H1 (cell line): ENCODE results near the gene ACVR1. TPM values are rescaled to one million over a fixed set of nuclear protein-coding genes. Genes with fewer than 3 reads are reported as not detected.

Experiments used
- CTCF ChIA-PET: fragments of 300-600 bp; sonication (Branson Sonifier 250); formaldehyde crosslinking; loops from one replicate; lab custom pipeline; 2021; ENCODE audit not compliant: partially characterized antibody; lab: Charles Lee
- POLR2A ChIA-PET: fragments of 300-600 bp; sonication (Branson Sonifier 250); formaldehyde crosslinking; loops from one replicate; lab custom pipeline; 2021; ENCODE audit warnings: inconsistent platforms; ENCODE audit not compliant: partially characterized antibody; lab: Charles Lee
- DNase-seq, 2 experiments: peaks; one replicate each; pipeline versions ENCODE4 v3.0.0 to v3.0.0-alpha.2; 2010 to 2022; ENCODE audit warnings: low spot score in 2 of 2, low read depth in 1 of 2, mixed read lengths in 1 of 2
- FAIRE-seq: peaks from 2 replicates; lab custom pipeline; 2011; peaks lifted over from hg19 to GRCh38; lab: Jason Lieb, UNC
- H2AFZ ChIP-seq: 2 replicates; pipeline ENCODE4 v1.8.1; 2012; ENCODE audit warnings: low read length, inconsistent platforms
- H2AK5ac ChIP-seq: 2 replicates; pipeline ENCODE4 v1.6.1; 2013; ENCODE audit warnings: low read depth, low read length
- H2BK120ac ChIP-seq: replicated peaks from 2 replicates; pipeline ENCODE3; 2013; ENCODE audit warnings: low read depth, low read length, inconsistent platforms
- H2BK12ac ChIP-seq: 2 replicates; pipeline ENCODE4 v1.6.1; 2013; ENCODE audit warnings: low read depth, low read length
- H2BK15ac ChIP-seq: 2 replicates; pipeline ENCODE4 v1.6.1; 2013; ENCODE audit warnings: low read length
- H2BK20ac ChIP-seq: 2 replicates; pipeline ENCODE4 v1.6.1; 2013; ENCODE audit warnings: low read length
- H2BK5ac ChIP-seq: 2 replicates; pipeline ENCODE4 v1.6.1; 2013; ENCODE audit warnings: low read depth, low read length
- H3K14ac ChIP-seq: 2 replicates; pipeline ENCODE4 v1.6.1; 2013; ENCODE audit warnings: inconsistent platforms; ENCODE audit not compliant: insufficient read length
- H3K18ac ChIP-seq: 2 replicates; pipeline ENCODE4 v1.6.1; 2013; ENCODE audit warnings: low read length; ENCODE audit errors: extremely low read depth
- H3K23ac ChIP-seq: 2 replicates; pipeline ENCODE4 v1.6.1; 2013; ENCODE audit warnings: inconsistent platforms; ENCODE audit not compliant: insufficient read length
- H3K23me2 ChIP-seq: 2 replicates; pipeline ENCODE4 v1.6.1; 2013; ENCODE audit warnings: low read depth, low read length
- H3K27ac ChIP-seq: 2 replicates; pipeline ENCODE4 v1.6.1; 2011; ENCODE audit warnings: low read depth, low read length, inconsistent platforms
- H3K27me3 ChIP-seq, 4 experiments: replicated peaks in 1 of 4; 1 replicate in 1 of 4; 2 replicates in 3 of 4; pipeline versions ENCODE4 v1.6.1 to v1.8.1; 2011 to 2013; ENCODE audit warnings: low read length in 3 of 4, mild to moderate bottlenecking in 3 of 4, inconsistent platforms in 2 of 4, mixed read lengths in 2 of 4, moderate library complexity in 1 of 4; ENCODE audit not compliant: control insufficient read depth in 3 of 4, insufficient read depth in 3 of 4; ENCODE audit errors: extremely low read depth in 1 of 4
- H3K36me3 ChIP-seq, 4 experiments: 2 replicates each; pipeline versions ENCODE4 v1.6.1 to v1.8.1; 2011 to 2013; ENCODE audit warnings: mild to moderate bottlenecking in 4 of 4, low read length in 3 of 4, moderate library complexity in 2 of 4, control low read depth in 1 of 4, inconsistent platforms in 1 of 4; ENCODE audit not compliant: insufficient read depth in 4 of 4, control insufficient read depth in 2 of 4
- H3K4ac ChIP-seq: replicated peaks from 2 replicates; pipeline ENCODE3; 2013; ENCODE audit warnings: low read length, low read depth, mixed read lengths, inconsistent platforms; ENCODE audit not compliant: insufficient read length
- H3K4me1 ChIP-seq, 4 experiments: replicated peaks in 1 of 4; 1 replicate in 1 of 4; 2 replicates in 3 of 4; pipeline versions ENCODE4 v1.6.1 to v1.8.1; 2011 to 2013; ENCODE audit warnings: low read length in 3 of 4, inconsistent platforms in 2 of 4, mixed read lengths in 1 of 4; ENCODE audit not compliant: insufficient read depth in 4 of 4, control insufficient read depth in 3 of 4
- H3K4me2 ChIP-seq, 2 experiments: 2 replicates each; pipeline versions ENCODE4 v1.6.1 to v1.8.1; 2011 to 2013; ENCODE audit warnings: low read depth in 2 of 2, low read length in 2 of 2, control low read depth in 1 of 2, inconsistent platforms in 1 of 2, mild to moderate bottlenecking in 1 of 2; ENCODE audit not compliant: insufficient read depth in 1 of 2
- H3K4me3 ChIP-seq, 4 experiments: fragments of 200-600, 300-600 bp in 1 of 4; sonication (generic), shearing (Covaris generic), sonication (Bioruptor Twin) in 1 of 4; 2 replicates each; pipeline versions ENCODE4 v1.5.1 to v1.8.1; 2011 to 2016; ENCODE audit warnings: low read length in 4 of 4, low read depth in 3 of 4, control low read depth in 2 of 4, inconsistent platforms in 2 of 4, mild to moderate bottlenecking in 2 of 4, mixed read lengths in 1 of 4, moderate library complexity in 1 of 4; ENCODE audit not compliant: insufficient read depth in 2 of 4; ENCODE audit errors: extremely low read depth in 1 of 4
- H3K56ac ChIP-seq: replicated peaks from 2 replicates; pipeline ENCODE3; 2013; ENCODE audit warnings: low read depth, mild to moderate bottlenecking, mixed read lengths, low read length, inconsistent platforms; ENCODE audit not compliant: insufficient read length
- H3K79me1 ChIP-seq: 2 replicates; pipeline ENCODE4 v1.6.1; 2013; ENCODE audit warnings: low read depth, low read length, control low read depth
- H3K79me2 ChIP-seq, 2 experiments: 2 replicates each; pipeline versions ENCODE4 v1.6.1 to v1.8.1; 2012 to 2013; ENCODE audit warnings: low read length in 2 of 2, mild to moderate bottlenecking in 2 of 2, inconsistent platforms in 1 of 2; ENCODE audit not compliant: insufficient read depth in 2 of 2, control insufficient read depth in 1 of 2
- H3K9ac ChIP-seq, 4 experiments: replicated peaks in 1 of 4; 1 replicate in 1 of 4; 2 replicates in 3 of 4; pipeline versions ENCODE4 v1.6.1 to v1.8.1; 2011 to 2013; ENCODE audit warnings: low read depth in 3 of 4, low read length in 3 of 4, control low read depth in 2 of 4, mild to moderate bottlenecking in 2 of 4, moderate library complexity in 2 of 4, inconsistent platforms in 1 of 4; ENCODE audit errors: extremely low read depth in 1 of 4
- H3K9me3 ChIP-seq, 2 experiments: 2 replicates each; pipeline versions ENCODE4 v1.6.1 to v1.8.1; 2012 to 2013; ENCODE audit warnings: mild to moderate bottlenecking in 2 of 2, moderate library complexity in 2 of 2, control low read depth in 1 of 2, inconsistent platforms in 1 of 2, low read depth in 1 of 2, low read length in 1 of 2, mixed read lengths in 1 of 2; ENCODE audit not compliant: insufficient read depth in 2 of 2
- H4K20me1 ChIP-seq, 2 experiments: replicated peaks in 1 of 2; 2 replicates each; pipeline versions ENCODE3 to v1.8.1; 2011 to 2013; ENCODE audit warnings: inconsistent platforms in 2 of 2, low read length in 2 of 2, mild to moderate bottlenecking in 1 of 2; ENCODE audit not compliant: insufficient read depth in 2 of 2, control insufficient read depth in 1 of 2
- H4K5ac ChIP-seq: 2 replicates; pipeline ENCODE4 v1.6.1; 2013; ENCODE audit warnings: low read length, low read depth, mixed read lengths, inconsistent platforms; ENCODE audit not compliant: insufficient read length
- H4K8ac ChIP-seq: 2 replicates; pipeline ENCODE4 v1.8.0; 2013; ENCODE audit warnings: mild to moderate bottlenecking, moderate library complexity, low read length, inconsistent platforms; ENCODE audit not compliant: insufficient read depth; ENCODE audit errors: extremely low read depth
- H4K91ac ChIP-seq: replicated peaks from 2 replicates; pipeline ENCODE3; 2013; ENCODE audit warnings: low read length, mixed read lengths, inconsistent platforms; ENCODE audit not compliant: insufficient read length
- CHD2 ChIP-seq: IDR thresholded peaks from 2 replicates; pipeline ENCODE4 v1.6.1; 2012; ENCODE audit warnings: low read length, improper control_type of control experiment
- JUND ChIP-seq: IDR thresholded peaks from 2 replicates; pipeline ENCODE4 v1.6.1; 2011; ENCODE audit warnings: mild to moderate bottlenecking, improper control_type of control experiment, low read length
- POU5F1 ChIP-seq: IDR thresholded peaks from 2 replicates; pipeline ENCODE4 v1.6.1; 2011; ENCODE audit warnings: low read depth, mild to moderate bottlenecking, low read length, moderate library complexity
- SIRT6 ChIP-seq: IDR thresholded peaks from one replicate; pipeline ENCODE4 v1.7.1; 2012; ENCODE audit warnings: low read length, inconsistent platforms
- SRF ChIP-seq: IDR thresholded peaks from 2 replicates; pipeline ENCODE4 v1.6.1; 2011; ENCODE audit warnings: mild to moderate bottlenecking, low read depth, low read length, moderate library complexity
- WGBS, 2 experiments: shearing (Covaris generic) in 1 of 2; methylation state at CpG; one replicate each; pipeline versions ENCODE4 v1.1.6 to v1.1.7; 2013 to 2015; ENCODE audit warnings: low lambda C conversion rate in 2 of 2, mixed read lengths in 2 of 2, inconsistent platforms in 1 of 2, low coverage in 1 of 2, missing lambda C conversion rate in 1 of 2; ENCODE audit not compliant: insufficient replicate concordance in 2 of 2, insufficient coverage in 1 of 2, insufficient read length in 1 of 2; ENCODE audit errors: extremely low coverage in 1 of 2, missing lambda C conversion rate in 1 of 2; 5-methylcytosine and 5-hydroxymethylcytosine counted together
- polyA plus RNA-seq, 7 experiments: library from polyadenylated mRNA; depleted of rRNA in 3 of 7; stranded (reverse) in 5 of 7; unstranded in 2 of 7; fragments of >200 nt in 5 of 7; fragments of 200-250 nt in 2 of 7; gene quantifications; 1 replicate in 5 of 7; 2 replicates in 1 of 7; 4 replicates in 1 of 7; pipeline versions ENCODE4 v1.2.1 to v1.2.3, GENCODE V29; 2011 to 2013; ENCODE audit warnings: missing spikeins in 2 of 7, mixed read lengths in 2 of 7
- total RNA-seq: library from RNA; stranded (reverse); fragmentation: NEBNext Ultra II Directional; extraction: Animal tissue kit (Norgen Biotek cat#: 25700); gene quantifications from 2 replicates; pipeline ENCODE4 v1.2.1, GENCODE V29; 2021

Gene ACVR1
- total and polyA plus RNA-seq, 2 of the 8 experiments (the other 6 are each of a cell fraction or from before 2014, with no cell fraction given) = 8.5 to 17.7 TPM

- Histone ChIP-seq H3K27ac (no peak overlapping the region), H4K5ac (no peak overlapping the region), H3K4me2 (peak overlapping the region in 1 of 2 experiments; percentile 56; a peak in 1 of 4 replicates), H2BK120ac (no peak overlapping the region), H3K36me3 (no peaks in the 10 kb centered on the region), H2BK15ac (no peak overlapping the region), H3K14ac (no peak overlapping the region), H3K4me3 (no peak overlapping the region), H4K91ac (no peak overlapping the region), H2BK5ac (0 out of 2 replicates have a peak overlapping the region, but pooled peaks have one; percentile 18), H3K79me2 (peaks cover 0 to 31% of the 10 kb centered on the region in 2 experiments; a peak in 2 of 4 replicates), H3K27me3 (no peaks in the 10 kb centered on the region), H3K18ac (no peak overlapping the region), H3K23me2 (0 out of 2 replicates have a peak, but pooled peaks cover 2% of the 10 kb centered on the region), H3K9ac (no peak overlapping the region), H3K4me1 (peaks cover 22 to 38% (median 23%) of the 10 kb centered on the region in 4 experiments), H3K4ac (no peak overlapping the region), H4K8ac (no peak overlapping the region), H2BK20ac (no peak overlapping the region), H3K9me3 (no peaks in the 10 kb centered on the region), H3K23ac (no peak overlapping the region), H4K20me1 (peaks cover 2 to 21% of the 10 kb centered on the region in 2 experiments), H2BK12ac (peak overlapping the region; percentile 62), H2AFZ (no peak overlapping the region), H2AK5ac (no peak overlapping the region), H3K79me1 (peaks cover 4% of the 10 kb centered on the region), H3K56ac (no peak overlapping the region)
- DNase-seq (no peak), FAIRE-seq (no peak)
- ChIA-PET CTCF (interaction anchor here (0.5 to 2.3 kb wide), 4 partner anchors 16 to 173 kb away, joined by 3 to 5 read pairs (median 3); no protein-coding TSS in a partner anchor), POLR2A (interaction anchor here (1.2 to 1.6 kb wide), 2 partner anchors 20 to 53 kb away, joined by 3 read pairs; no protein-coding TSS in a partner anchor)
- 74% methylated on average over 13 of the region's 13 CpGs; no CpG with 5 or more reads in 1 of the 2 experiments for WGBS, 2 experiments
- no peak for TF ChIP-seq POU5F1
- no peak for TF ChIP-seq SRF
- no peak for TF ChIP-seq SIRT6
- no peak for TF ChIP-seq JUND
- no peak for TF ChIP-seq CHD2
Measured at GRCh38 chr2:157837851-157838441, 38.2 kb downstream of the ACVR1 start.
